DND-41 (cell line): Measurements from ENCODE around the gene PRAME.
"Not testable (repeated sequence)": the region's sequence is repeated elsewhere in the genome, so short reads cannot be mapped to it uniquely, and the experiment has no call there.

Experiments used
- ATAC-seq: fragments of 200-7000 bp; cut with Tn5 transposase; 3 replicates; pipeline ENCODE4 v1.9.1; 2021; ENCODE audit warnings: low read depth; ENCODE audit not compliant: insufficient read depth
- DNase-seq: peaks from one replicate; pipeline ENCODE4 v3.0.0-alpha.2; 2020
- H2AFZ ChIP-seq: 2 replicates; pipeline ENCODE4 v1.6.0; 2012; ENCODE audit warnings: low read depth, low read length
- H3K27ac ChIP-seq: 2 replicates; pipeline ENCODE4 v1.5.1; 2012; ENCODE audit warnings: low read length, inconsistent platforms
- H3K27me3 ChIP-seq: fragments of 200-600 bp; sonication (generic); 2 replicates; pipeline ENCODE4 v1.6.0; 2012; ENCODE audit warnings: low read length, mild to moderate bottlenecking, inconsistent platforms; ENCODE audit not compliant: insufficient read depth, poor library complexity
- H3K36me3 ChIP-seq: 2 replicates; pipeline ENCODE4 v1.5.1; 2012; ENCODE audit warnings: low read length, inconsistent platforms; ENCODE audit not compliant: insufficient read depth
- H3K4me1 ChIP-seq: 2 replicates; pipeline ENCODE4 v1.5.1; 2012; ENCODE audit warnings: mild to moderate bottlenecking, low read length; ENCODE audit not compliant: insufficient read depth
- H3K4me2 ChIP-seq: 2 replicates; pipeline ENCODE4 v1.6.0; 2012; ENCODE audit warnings: mild to moderate bottlenecking, moderate library complexity, low read length, inconsistent platforms; ENCODE audit not compliant: insufficient read depth
- H3K4me3 ChIP-seq, 2 experiments: fragments of 200-600 bp in 1 of 2; shearing (Covaris generic) in 1 of 2; 2 replicates each; pipeline ENCODE4 v1.5.1; 2012 to 2016; ENCODE audit warnings: inconsistent platforms in 2 of 2, low read length in 2 of 2, mild to moderate bottlenecking in 2 of 2, low read depth in 1 of 2, moderate library complexity in 1 of 2
- H3K79me2 ChIP-seq: 2 replicates; pipeline ENCODE4 v1.6.0; 2012; ENCODE audit warnings: low read length, inconsistent platforms; ENCODE audit not compliant: insufficient read depth
- H3K9ac ChIP-seq: 2 replicates; pipeline ENCODE4 v1.6.0; 2012; ENCODE audit warnings: low read depth, mild to moderate bottlenecking, inconsistent platforms, low read length, moderate library complexity
- H3K9me3 ChIP-seq: 2 replicates; pipeline ENCODE4 v1.5.1; 2012; ENCODE audit warnings: low read length, moderate library complexity, mild to moderate bottlenecking, inconsistent platforms; ENCODE audit not compliant: insufficient read depth, severe bottlenecking
- H4K20me1 ChIP-seq: 2 replicates; pipeline ENCODE4 v1.6.0; 2012; ENCODE audit warnings: low read length; ENCODE audit not compliant: insufficient read depth
- CTCF ChIP-seq: IDR thresholded peaks from 2 replicates; pipeline ENCODE4 v1.5.1; 2012; ENCODE audit warnings: borderline replicate concordance, low read length, moderate library complexity, mild to moderate bottlenecking; ENCODE audit not compliant: poor library complexity, severe bottlenecking; ENCODE audit errors: extremely low read depth
- EZH2 ChIP-seq: IDR thresholded peaks from 3 replicates; pipeline ENCODE4 v1.6.1; 2012; ENCODE audit warnings: borderline replicate concordance, low read depth, mild to moderate bottlenecking, moderate library complexity, low read length, inconsistent platforms; ENCODE audit not compliant: severe bottlenecking

Gene PRAME

GRCh38 chr22:22516992-22517391, 42.1 kb downstream of the PRAME start:
- Histone ChIP-seq H3K79me2 (no peaks in the 10 kb centered on the region), H3K27me3 (peaks cover 2% of the 10 kb centered on the region), H3K27ac (no peak overlapping the region), H3K4me1 (no peaks in the 10 kb centered on the region), H3K4me2 (no peak overlapping the region), H3K9me3 (no peaks in the 10 kb centered on the region), H4K20me1 (no peaks in the 10 kb centered on the region), H2AFZ (no peak overlapping the region), H3K4me3 (no peak overlapping the region), H3K36me3 (no peaks in the 10 kb centered on the region), H3K9ac (no peak overlapping the region)
- DNase-seq (no peak), ATAC-seq (no peak)
- no peak for TF ChIP-seq CTCF
- TF ChIP-seq EZH2: no peak

- Histone ChIP-seq H3K9me3 (no peaks in the 10 kb centered on the region), H3K9ac (no peak overlapping the region), H3K4me2 (no peak overlapping the region), H2AFZ (no peak overlapping the region), H3K4me3 (no peak overlapping the region), H3K36me3 (no peaks in the 10 kb centered on the region), H3K4me1 (no peaks in the 10 kb centered on the region), H3K79me2 (no peaks in the 10 kb centered on the region), H3K27ac (no peak overlapping the region), H3K27me3 (peaks cover 2% of the 10 kb centered on the region), H4K20me1 (no peaks in the 10 kb centered on the region)
- DNase-seq (no peak), ATAC-seq (no peak)
- TF ChIP-seq CTCF (no peak), EZH2 (no peak)
Measured at GRCh38 chr22:22515890-22516289, 43.2 kb downstream of the PRAME start.

- H3K27me3 ChIP-seq, H3K4me2 ChIP-seq, H3K36me3 ChIP-seq, ATAC-seq, H3K9ac ChIP-seq, H2AFZ ChIP-seq, H3K4me3 ChIP-seq, H3K4me1 ChIP-seq, H4K20me1 ChIP-seq, H3K27ac ChIP-seq, H3K9me3 ChIP-seq, H3K79me2 ChIP-seq, DNase-seq: not testable (repeated sequence)
Measured at GRCh38 chr22:22514431-22514830, 44.6 kb downstream of the PRAME start.

GRCh38 chr22:22513619-22514018, 45.4 kb downstream of the PRAME start:
- Histone ChIP-seq H3K27ac (no peak overlapping the region), H3K4me3 (no peak overlapping the region), H3K9ac (no peak overlapping the region), H2AFZ (no peak overlapping the region), H3K4me2 (no peak overlapping the region), H3K27me3 (peaks cover 2% of the 10 kb centered on the region), H3K4me1 (peaks cover 8% of the 10 kb centered on the region), H3K36me3 (no peaks in the 10 kb centered on the region), H3K79me2 (no peaks in the 10 kb centered on the region), H4K20me1 (no peaks in the 10 kb centered on the region), H3K9me3 (peaks cover 10% of the 10 kb centered on the region)
- ATAC-seq (no peak), DNase-seq (no peak)
- TF ChIP-seq EZH2 (no peak), CTCF (no peak)
